GM18526 (cell line): ENCODE data around the gene PUS10.

Source experiments
- POLR2A ChIP-seq: IDR thresholded peaks from 3 replicates; pipeline ENCODE4 v1.6.1; 2011; ENCODE audit not compliant: insufficient read length; ENCODE audit errors: extremely low read depth

The PUS10 gene

GRCh38 chr2:60980071-60980815, 37.8 kb downstream of the PUS10 start:
- TF ChIP-seq POLR2A, result no peak

DNA sequence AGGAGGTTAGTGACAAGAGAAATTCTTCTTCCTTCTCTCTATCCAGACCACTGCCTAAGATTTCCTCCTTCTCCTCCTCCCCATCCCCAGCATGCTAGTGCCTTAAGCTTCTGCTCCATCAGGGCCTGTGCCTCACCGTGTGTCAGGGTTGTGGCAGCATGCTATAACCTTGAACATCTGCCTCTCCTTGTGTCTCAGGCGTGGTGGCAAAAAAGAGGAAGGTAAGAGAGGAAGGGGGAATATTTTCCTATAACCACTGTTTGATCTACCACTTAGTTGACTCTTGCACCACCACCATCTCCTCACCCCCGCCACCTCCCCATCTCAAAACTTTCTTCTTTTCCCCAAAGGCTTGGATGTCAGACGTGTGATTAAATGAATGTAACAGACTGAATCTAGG, 38.8 kb downstream of the PUS10 start:
- TF ChIP-seq POLR2A, result no peak

DNA sequence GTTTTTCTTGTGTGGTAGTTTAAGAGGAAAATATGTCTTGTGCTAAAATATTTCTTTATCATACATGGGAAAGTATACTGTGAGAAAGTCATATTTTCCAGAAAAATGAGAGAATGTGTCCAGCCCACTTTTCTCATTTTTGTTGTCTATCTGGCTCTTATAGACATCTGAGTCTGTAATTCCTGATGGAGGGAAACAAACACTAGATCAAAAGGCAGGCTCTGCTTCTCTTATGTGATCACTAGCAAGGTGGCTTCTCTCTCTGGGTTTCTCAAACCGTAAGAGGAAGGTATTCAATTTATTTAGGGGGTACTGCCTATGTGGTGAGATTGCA, 40.5 kb downstream of the PUS10 start:
- no peak for TF ChIP-seq POLR2A

DNA sequence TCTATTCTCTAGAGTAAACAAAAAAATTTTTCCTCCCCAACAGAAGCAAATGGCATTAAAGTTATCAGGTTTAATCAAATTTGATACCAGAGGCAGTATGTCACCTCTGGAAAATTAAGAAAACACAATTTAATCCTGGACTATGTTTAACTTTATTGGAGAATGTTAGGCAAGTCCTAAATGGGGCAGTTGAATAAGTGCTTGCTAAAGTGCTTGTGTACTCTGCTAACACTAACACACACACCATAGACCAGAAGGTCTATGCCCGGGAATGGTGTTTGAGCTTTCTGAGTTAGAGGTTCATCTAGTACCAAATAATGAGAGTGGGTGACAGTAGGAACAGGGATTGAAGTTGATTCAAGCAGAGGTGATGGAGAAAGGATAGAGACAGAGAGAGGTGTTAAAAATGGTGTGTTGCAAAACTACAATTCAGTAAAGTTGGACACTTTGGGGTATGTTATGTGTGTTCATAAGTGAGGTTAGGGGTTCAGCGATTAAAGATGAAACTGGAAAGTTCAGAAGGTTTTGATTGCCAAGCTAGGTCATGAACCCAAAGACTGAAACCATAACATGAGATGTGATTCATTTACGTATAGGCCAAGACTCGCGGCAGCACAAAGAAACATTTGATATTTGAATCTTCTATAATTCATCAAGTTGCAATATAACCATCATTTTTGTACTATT, 41.0 kb downstream of the PUS10 start:
- no peak for TF ChIP-seq POLR2A

- TF ChIP-seq POLR2A, result no peak
Observed at GRCh38 chr2:60976256-60976850, 41.7 kb downstream of the PUS10 start.

GRCh38 chr2:60974652-60975051, 43.4 kb downstream of the PUS10 start:
- TF ChIP-seq POLR2A, result no peak

DNA sequence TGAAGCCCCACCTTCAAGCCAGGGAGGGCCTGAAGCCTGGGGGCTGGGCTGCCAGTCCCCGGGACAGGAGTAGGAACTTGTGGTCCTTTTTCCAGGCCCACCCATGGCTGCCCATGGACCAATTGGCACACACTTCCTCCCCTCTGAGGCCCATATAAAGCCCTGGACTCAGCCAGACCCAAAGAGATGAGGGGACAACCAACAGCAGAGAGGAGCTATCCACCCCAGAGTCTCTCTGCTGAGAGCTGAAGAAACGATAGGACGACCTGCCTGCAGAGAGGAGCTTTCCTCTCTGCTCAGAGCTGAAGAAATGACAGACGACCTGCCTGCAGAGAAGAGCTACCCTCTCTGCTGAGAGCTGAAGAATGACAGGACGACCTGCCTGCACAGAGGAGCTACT, 44.4 kb downstream of the PUS10 start:
- TF ChIP-seq POLR2A, result no peak

DNA sequence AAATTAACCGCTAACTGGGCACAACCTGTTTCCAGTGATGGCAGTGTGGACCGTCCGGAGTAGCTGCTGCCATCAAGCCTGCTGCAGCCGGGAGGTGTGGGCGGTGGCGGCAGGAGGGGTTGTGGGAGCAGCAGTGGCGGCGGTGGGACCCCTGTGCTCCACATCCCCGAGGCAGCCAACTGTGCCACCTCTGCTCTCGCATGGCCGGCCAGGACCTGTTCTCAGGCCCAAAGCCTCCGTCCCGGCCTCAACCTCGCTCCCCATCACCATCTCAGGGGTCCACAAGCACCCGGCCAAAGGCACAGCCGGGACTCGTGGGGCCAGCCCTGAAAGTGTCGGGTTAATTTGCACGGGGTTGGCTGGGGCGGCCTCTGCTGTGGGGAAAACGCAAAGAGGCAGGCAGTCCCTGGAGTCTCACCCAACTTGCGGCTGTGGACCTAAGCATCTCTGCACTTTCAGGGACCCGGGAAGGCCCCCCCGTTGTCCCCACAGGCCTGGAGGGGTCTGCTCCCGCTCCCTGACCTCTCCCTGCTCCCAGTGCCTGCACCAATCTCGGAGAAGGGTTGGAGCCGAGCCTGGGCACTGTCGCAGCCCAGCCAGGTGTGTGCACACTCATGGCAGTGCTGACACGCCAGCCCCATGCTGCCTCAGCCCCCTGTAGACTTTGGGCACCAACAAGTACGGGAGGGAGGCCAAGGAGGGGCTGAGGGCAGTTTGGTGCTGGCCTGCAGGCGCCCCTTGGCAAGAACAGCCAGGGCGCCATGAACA, 45.0 kb downstream of the PUS10 start:
- no peak for TF ChIP-seq POLR2A

GRCh38 chr2:60966507-60967405, 51.3 kb downstream of the PUS10 start:
- no peak for TF ChIP-seq POLR2A

GRCh38 chr2:60965499-60965785, 52.6 kb downstream of the PUS10 start:
- no peak for TF ChIP-seq POLR2A

- no peak for TF ChIP-seq POLR2A
Observed at GRCh38 chr2:60964651-60965498, 53.2 kb downstream of the PUS10 start.

- TF ChIP-seq POLR2A, result no peak
Observed at GRCh38 chr2:60963190-60963589, 54.9 kb downstream of the PUS10 start.

- no peak for TF ChIP-seq POLR2A
Observed at GRCh38 chr2:60962528-60962927, 55.5 kb downstream of the PUS10 start.

DNA sequence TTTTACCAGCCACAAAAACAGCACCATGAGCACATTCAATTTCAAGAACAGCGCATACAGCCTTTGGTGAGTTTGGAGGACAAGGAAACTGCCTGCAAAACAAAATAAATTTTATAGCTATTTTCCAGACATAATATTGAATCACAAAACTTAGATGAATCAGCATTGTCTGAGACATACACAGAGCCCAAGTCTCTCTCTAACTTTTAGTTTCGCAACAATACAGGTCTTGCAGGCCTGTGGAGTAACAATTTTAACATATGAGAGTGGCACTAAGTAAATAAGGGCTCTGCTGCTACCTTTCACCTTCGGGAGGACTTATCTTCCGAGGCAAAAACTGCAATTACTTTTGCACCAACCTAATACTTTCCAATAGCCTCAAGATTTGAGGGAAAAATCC, 56.6 kb downstream of the PUS10 start:
- TF ChIP-seq POLR2A, result no peak

DNA sequence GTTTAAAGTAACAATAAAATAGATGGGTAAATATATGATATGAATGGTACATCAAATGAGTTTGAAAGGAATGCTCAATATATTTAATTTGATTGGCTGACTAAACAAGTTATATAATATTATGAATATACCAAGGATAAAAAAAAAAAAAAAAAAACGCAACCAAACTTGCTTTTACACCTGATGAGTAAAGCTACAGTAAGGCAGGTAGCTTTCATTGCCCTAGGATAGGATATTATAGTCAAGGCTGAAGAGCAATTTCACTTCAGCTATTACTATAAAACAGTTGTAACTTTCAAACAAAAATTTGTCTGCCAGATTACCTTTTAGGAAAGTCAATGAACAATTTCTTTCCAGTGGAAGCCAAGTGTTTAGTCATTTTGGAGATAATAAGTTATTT, 57.3 kb downstream of the PUS10 start:
- TF ChIP-seq POLR2A, result no peak

- TF ChIP-seq POLR2A, result no peak
Observed at GRCh38 chr2:60959501-60959900, 58.6 kb downstream of the PUS10 start.
